Liver (tissue), 3 donors: ENCODE measurements around the gene HPCA.

Experiments used
- JUND ChIP-seq, 2 donors: IDR thresholded peaks; 2 replicates each; pipeline ENCODE4 v1.6.1; 2016; ENCODE audit warnings: antibody characterized with exemption in 2 of 2
- SP1 ChIP-seq: IDR thresholded peaks from 2 replicates; pipeline ENCODE4 v1.6.1; 2018; ENCODE audit warnings: antibody characterized with exemption, mild to moderate bottlenecking
- TF ChIP-seq, protein P1 (sequence below): fragments of 150-350 bp; IDR thresholded peaks from 2 replicates; pipeline ENCODE4 v1.5.1; 2017; ENCODE audit warnings: improper control_type of control experiment, low read depth, low read length; ENCODE audit not compliant: missing input control
- TF ChIP-seq, protein P2 (sequence below): IDR thresholded peaks from 2 replicates; pipeline ENCODE4 v1.6.1; 2016; ENCODE audit warnings: antibody characterized with exemption
- TF ChIP-seq, protein P3 (sequence below): IDR thresholded peaks from 2 replicates; pipeline ENCODE4 v1.6.1; 2016; ENCODE audit warnings: antibody characterized with exemption, mild to moderate bottlenecking
- donor health status: healthy.
- donor health status: healthy.

DNA sequence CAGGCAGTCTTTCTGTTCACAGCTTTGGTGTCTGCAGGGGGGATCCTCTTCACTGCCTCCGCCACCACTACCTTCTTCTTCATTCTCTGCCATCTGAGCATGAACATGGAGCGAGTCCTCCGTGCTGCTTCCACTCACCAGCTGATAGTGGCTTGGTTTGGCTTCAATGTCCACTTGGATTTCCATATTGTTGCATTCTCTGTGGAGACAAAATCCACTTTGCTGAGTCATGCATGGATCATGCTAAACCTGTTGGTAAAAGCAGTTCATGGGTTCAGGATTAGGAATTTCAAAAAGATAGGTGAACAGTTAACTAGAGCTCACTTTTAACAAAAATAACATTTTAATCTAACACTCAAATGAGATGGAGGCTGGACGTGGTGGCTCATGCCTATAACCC lies 50.8 kb downstream of the HPCA start:
- TF ChIP-seq, protein P1, sequence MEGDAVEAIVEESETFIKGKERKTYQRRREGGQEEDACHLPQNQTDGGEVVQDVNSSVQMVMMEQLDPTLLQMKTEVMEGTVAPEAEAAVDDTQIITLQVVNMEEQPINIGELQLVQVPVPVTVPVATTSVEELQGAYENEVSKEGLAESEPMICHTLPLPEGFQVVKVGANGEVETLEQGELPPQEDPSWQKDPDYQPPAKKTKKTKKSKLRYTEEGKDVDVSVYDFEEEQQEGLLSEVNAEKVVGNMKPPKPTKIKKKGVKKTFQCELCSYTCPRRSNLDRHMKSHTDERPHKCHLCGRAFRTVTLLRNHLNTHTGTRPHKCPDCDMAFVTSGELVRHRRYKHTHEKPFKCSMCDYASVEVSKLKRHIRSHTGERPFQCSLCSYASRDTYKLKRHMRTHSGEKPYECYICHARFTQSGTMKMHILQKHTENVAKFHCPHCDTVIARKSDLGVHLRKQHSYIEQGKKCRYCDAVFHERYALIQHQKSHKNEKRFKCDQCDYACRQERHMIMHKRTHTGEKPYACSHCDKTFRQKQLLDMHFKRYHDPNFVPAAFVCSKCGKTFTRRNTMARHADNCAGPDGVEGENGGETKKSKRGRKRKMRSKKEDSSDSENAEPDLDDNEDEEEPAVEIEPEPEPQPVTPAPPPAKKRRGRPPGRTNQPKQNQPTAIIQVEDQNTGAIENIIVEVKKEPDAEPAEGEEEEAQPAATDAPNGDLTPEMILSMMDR = no peak
- TF ChIP-seq SP1 = no peak
- TF ChIP-seq, protein P2, sequence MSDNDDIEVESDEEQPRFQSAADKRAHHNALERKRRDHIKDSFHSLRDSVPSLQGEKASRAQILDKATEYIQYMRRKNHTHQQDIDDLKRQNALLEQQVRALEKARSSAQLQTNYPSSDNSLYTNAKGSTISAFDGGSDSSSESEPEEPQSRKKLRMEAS = no peak
- no peak for TF ChIP-seq JUND (IDR thresholded peaks at IDR 0.05)
- TF ChIP-seq, protein P3, sequence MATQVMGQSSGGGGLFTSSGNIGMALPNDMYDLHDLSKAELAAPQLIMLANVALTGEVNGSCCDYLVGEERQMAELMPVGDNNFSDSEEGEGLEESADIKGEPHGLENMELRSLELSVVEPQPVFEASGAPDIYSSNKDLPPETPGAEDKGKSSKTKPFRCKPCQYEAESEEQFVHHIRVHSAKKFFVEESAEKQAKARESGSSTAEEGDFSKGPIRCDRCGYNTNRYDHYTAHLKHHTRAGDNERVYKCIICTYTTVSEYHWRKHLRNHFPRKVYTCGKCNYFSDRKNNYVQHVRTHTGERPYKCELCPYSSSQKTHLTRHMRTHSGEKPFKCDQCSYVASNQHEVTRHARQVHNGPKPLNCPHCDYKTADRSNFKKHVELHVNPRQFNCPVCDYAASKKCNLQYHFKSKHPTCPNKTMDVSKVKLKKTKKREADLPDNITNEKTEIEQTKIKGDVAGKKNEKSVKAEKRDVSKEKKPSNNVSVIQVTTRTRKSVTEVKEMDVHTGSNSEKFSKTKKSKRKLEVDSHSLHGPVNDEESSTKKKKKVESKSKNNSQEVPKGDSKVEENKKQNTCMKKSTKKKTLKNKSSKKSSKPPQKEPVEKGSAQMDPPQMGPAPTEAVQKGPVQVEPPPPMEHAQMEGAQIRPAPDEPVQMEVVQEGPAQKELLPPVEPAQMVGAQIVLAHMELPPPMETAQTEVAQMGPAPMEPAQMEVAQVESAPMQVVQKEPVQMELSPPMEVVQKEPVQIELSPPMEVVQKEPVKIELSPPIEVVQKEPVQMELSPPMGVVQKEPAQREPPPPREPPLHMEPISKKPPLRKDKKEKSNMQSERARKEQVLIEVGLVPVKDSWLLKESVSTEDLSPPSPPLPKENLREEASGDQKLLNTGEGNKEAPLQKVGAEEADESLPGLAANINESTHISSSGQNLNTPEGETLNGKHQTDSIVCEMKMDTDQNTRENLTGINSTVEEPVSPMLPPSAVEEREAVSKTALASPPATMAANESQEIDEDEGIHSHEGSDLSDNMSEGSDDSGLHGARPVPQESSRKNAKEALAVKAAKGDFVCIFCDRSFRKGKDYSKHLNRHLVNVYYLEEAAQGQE = no peak
